ENCODE data around the gene KLHL24. TPM values are rescaled to one million over a fixed set of nuclear protein-coding genes. Genes with fewer than 3 reads are reported as not detected.
A peak's percentile ranks its signal among the peaks of the same experiment; 100 is the strongest.
"Not testable (repeated sequence)": the region's sequence is repeated elsewhere in the genome, so short reads cannot be mapped to it uniquely, and the experiment has no call there.

The KLHL24 gene, protein sequence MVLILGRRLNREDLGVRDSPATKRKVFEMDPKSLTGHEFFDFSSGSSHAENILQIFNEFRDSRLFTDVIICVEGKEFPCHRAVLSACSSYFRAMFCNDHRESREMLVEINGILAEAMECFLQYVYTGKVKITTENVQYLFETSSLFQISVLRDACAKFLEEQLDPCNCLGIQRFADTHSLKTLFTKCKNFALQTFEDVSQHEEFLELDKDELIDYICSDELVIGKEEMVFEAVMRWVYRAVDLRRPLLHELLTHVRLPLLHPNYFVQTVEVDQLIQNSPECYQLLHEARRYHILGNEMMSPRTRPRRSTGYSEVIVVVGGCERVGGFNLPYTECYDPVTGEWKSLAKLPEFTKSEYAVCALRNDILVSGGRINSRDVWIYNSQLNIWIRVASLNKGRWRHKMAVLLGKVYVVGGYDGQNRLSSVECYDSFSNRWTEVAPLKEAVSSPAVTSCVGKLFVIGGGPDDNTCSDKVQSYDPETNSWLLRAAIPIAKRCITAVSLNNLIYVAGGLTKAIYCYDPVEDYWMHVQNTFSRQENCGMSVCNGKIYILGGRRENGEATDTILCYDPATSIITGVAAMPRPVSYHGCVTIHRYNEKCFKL
- 10 to 100 TPM; 26.2 to 26.9 TPM for total RNA-seq

DNA sequence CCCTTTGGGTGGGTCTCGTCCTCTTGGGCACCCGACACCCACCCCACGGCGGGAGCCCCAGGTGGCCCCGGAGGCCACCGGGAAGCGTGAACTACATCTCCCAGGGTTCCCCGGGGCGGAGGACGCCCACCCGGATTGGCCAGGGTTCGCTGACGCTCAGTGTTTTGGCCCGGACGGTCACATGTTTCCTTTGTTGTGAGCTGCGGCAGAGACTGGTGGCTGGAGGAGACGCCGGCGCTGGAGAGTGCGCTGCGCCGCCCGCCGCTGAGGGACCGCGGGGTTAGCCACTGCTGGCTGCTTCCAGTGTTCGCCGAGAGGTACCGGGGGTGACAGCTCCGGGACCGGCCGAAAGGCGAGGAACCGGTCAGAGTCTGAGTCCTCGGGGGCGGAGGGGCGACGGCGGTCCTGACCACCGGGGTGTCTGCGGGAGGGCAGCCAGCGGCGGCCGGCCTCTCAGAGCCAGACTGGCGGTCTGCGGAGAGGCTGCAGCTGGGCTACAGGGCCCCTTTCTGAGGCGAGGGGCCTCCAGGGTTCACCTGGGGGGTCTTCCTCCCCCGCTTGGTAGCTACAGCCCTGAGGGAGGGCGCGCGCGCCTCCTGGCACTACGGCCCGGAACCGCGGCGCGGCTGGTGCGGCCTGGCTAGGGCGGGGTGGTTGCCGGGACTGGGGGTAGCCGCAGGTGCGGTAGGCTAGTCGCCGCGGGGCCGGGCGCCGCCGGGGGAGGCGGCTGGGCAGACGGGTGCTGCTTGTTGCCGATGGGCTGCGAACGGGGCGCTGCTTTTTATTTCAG lies at the start of gene KLHL24:
KLHL24 (plus strand) TSS at position 193 of the 790 bp plus-strand sequence. CDS start 14,734 bp downstream, outside the sequence.
- H3K4me1 Mint-ChIP-seq (ENCODE audit: low read depth): peaks cover 40% of the 10 kb centered on the region
- peak within 1 kb of the TSS; percentile 93 for H3K27ac Mint-ChIP-seq
- H3K36me3 Mint-ChIP-seq (ENCODE audit: low read depth): no peaks in the 10 kb centered on the region
- H3K4me3 Mint-ChIP-seq: peak within 1 kb of the TSS; percentile 91
- intact Hi-C loops (cut with micrococcal nuclease): loop anchor here (1.0 to 10.0 kb wide), 17 partner anchors 43 to 841 kb away; partner anchors contain the start of genes ABCF3, ALG3, AP2M1 and ATP11B
- peak; percentile 95 for DNase-seq
- H3K27me3 Mint-ChIP-seq (ENCODE audit: low read depth): no peaks in the 10 kb centered on the region
- CTCF ChIA-PET: interaction anchor here (0.5 to 1.0 kb wide), 5 partner anchors 44 to 889 kb away, joined by 3 to 4 read pairs (median 3); partner anchors contain the start of gene KLHL6
- no peaks in the 10 kb centered on the region for H3K9me3 Mint-ChIP-seq

DNA sequence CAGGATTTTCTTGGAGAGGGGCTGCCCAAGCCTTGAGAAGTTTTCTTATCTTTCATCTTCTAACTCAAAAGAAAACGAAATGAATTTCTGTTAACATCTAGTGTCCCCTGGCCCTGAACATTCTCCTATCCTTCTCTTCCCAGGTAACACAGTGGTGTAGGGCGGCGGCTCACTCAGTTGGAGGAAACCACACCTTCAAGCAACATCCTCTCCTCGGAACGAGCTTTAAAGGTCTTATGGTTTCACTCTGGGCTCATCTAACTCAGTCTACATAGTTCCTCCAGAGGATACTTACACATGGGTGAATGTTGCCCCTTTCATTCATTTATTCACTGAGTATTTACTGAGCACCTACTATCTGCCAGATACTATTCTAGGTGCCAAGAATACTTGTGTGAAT lies 48.9 kb upstream of the KLHL24 start:
- H3K36me3 Mint-ChIP-seq (ENCODE audit: low read depth): no peaks in the 10 kb centered on the region
- no peak overlapping the region for H3K4me3 Mint-ChIP-seq
- CTCF ChIA-PET: no interaction called here
- H3K27ac Mint-ChIP-seq: peak overlapping the region; percentile 25
- H3K4me1 Mint-ChIP-seq (ENCODE audit: low read depth): peaks cover 52% of the 10 kb centered on the region
- H3K27me3 Mint-ChIP-seq (ENCODE audit: low read depth): no peaks in the 10 kb centered on the region
- no peaks in the 10 kb centered on the region for H3K9me3 Mint-ChIP-seq
- peak; percentile 29 for DNase-seq
- intact Hi-C loops (cut with micrococcal nuclease): no loop called here

DNA sequence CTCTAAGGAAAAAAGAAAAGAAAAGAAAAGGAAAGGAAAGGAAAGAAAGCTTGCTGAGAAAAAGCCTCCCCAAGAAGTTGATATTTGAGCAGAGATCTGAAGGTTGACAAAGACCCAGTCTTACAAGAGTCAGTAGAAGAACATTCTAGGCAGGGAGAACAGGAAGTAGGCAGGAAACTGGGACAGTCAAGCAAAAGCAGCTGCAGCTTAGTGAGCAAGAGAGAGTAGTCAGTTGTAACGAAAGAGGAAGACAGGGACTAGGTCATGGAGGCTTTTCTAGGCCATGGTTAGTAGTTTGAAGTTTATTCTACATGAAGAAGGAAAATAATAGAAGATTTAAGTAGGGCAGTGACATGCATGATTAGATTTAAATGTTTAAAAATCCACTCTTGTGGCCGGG lies 48.1 kb upstream of the KLHL24 start:
- CTCF ChIA-PET: interaction anchor here (1.2 kb wide), 1 partner anchor 9 kb away, joined by 3 read pairs; no protein-coding TSS in a partner anchor
- Mint-ChIP-seq H3K4me1 (ENCODE audit: low read depth) (peaks cover 60% of the 10 kb centered on the region), H3K9me3 (no peaks in the 10 kb centered on the region), H3K27me3 (ENCODE audit: low read depth) (no peaks in the 10 kb centered on the region), H3K27ac (peak overlapping the region; percentile 54), H3K36me3 (ENCODE audit: low read depth) (no peaks in the 10 kb centered on the region), H3K4me3 (no peak overlapping the region)
- no peak for DNase-seq
- intact Hi-C loops (cut with micrococcal nuclease): loop anchor here (1.0 kb wide), 1 partner anchor 32 kb away; the partner anchor contains the start of gene KLHL6

DNA sequence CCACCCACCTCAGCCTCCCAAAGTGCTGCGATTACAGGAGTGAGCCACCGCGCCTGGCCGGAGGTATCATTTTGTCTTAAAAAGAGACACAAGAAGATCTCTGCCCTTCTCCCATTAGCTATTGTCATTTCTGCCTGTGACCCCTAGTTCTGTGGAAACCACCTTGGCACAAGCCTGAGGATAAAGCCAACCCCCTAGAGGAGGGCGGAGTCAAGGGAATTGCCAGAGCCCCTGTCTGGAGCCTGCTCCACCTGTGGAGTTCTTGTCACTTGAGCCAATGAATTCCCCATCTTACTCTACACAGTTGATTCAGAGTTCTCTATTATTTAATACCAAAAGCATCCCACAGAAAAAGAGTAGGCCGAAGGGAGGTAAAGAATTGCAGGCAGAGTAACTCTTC lies 45.0 kb upstream of the KLHL24 start:
- H3K9me3 Mint-ChIP-seq: no peaks in the 10 kb centered on the region

DNA sequence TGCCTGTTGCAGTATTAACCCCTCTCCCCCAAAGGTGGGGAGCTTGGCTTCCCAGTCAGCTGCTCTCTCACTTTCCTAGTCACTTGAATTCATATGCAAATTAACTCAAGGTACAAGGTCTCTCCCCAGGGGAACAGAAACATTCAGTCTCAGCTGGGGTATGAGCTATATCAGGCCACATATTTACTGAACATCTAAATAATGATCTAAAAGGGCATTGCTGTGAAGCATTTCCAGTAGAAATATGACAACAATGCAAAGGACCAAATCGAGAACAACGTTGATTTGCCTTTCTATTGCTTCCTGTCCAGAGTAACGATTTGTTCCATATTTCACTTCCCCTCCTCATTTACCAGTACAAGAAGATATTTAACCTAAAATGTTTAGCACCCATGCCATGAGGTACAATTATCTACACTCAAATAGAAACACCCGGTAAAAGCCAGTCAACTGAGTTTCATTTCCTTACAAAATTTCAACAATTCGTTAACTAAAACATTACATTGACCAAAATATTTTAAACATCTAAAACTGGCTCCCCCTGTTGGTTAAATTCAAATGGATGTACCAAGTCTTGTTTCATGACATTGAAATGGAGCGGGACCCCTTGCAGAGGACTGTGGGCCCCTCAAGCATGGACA lies 43.4 kb upstream of the KLHL24 start:
- Mint-ChIP-seq H3K4me1 (ENCODE audit: low read depth) (peaks cover 48% of the 10 kb centered on the region), H3K36me3 (ENCODE audit: low read depth) (no peaks in the 10 kb centered on the region), H3K27ac (peak overlapping the region; percentile 86), H3K9me3 (no peaks in the 10 kb centered on the region), H3K4me3 (peak overlapping the region; percentile 37), H3K27me3 (ENCODE audit: low read depth) (no peaks in the 10 kb centered on the region)
- CTCF ChIA-PET: interaction anchor here (0.6 to 2.1 kb wide), 17 partner anchors 9 to 175 kb away, joined by 3 to 10 read pairs (median 4); partner anchors contain the start of genes KLHL24 and YEATS2
- peak; percentile 19 for DNase-seq
- intact Hi-C loops (cut with micrococcal nuclease): loop anchor here (1.0 kb wide), 5 partner anchors 38 to 123 kb away; no protein-coding TSS in a partner anchor

More for the DNA sequence above, 45.0 kb upstream of the KLHL24 start:
- DNase-seq: no peak
- CTCF ChIA-PET: no interaction called here
- H3K27ac Mint-ChIP-seq: peak overlapping the region; percentile 9
- intact Hi-C loops (cut with micrococcal nuclease): no loop called here
- no peak overlapping the region for H3K4me3 Mint-ChIP-seq
- H3K36me3 Mint-ChIP-seq (ENCODE audit: low read depth): no peaks in the 10 kb centered on the region
- H3K27me3 Mint-ChIP-seq (ENCODE audit: low read depth): no peaks in the 10 kb centered on the region
- H3K4me1 Mint-ChIP-seq (ENCODE audit: low read depth): peaks cover 57% of the 10 kb centered on the region

DNA sequence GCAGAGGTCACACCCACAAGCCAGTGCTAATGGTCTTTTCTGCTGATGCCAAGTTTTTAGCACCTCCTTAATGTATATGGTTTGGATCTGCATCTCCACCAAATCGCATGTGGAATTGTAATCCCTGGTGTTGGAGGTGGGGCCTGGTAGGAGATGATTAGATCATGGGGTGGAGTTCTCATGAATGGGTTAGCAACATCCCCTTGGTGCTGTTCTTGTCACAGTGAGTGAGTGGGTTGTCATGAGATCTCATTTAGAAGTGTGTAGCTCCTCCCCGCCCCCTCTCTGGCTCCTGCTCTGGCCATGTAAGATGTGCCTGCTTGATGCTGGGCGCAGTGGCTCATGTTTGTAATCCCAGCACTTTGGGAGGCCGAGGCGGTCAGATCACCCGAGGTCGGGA lies 42.6 kb upstream of the KLHL24 start:
- CTCF ChIA-PET: interaction anchor here (0.9 to 2.1 kb wide), 7 partner anchors 10 to 187 kb away, joined by 3 to 10 read pairs (median 3); no protein-coding TSS in a partner anchor
- Mint-ChIP-seq H3K27me3 (ENCODE audit: low read depth) (no peaks in the 10 kb centered on the region), H3K27ac (no peak overlapping the region), H3K4me1 (ENCODE audit: low read depth) (peaks cover 41% of the 10 kb centered on the region), H3K9me3 (peaks cover 2% of the 10 kb centered on the region), H3K4me3 (no peak overlapping the region), H3K36me3 (ENCODE audit: low read depth) (no peaks in the 10 kb centered on the region)
- peak; percentile 24 for DNase-seq
- intact Hi-C loops (cut with micrococcal nuclease): loop anchor here (1.0 kb wide), 5 partner anchors 39 to 124 kb away; no protein-coding TSS in a partner anchor

DNA sequence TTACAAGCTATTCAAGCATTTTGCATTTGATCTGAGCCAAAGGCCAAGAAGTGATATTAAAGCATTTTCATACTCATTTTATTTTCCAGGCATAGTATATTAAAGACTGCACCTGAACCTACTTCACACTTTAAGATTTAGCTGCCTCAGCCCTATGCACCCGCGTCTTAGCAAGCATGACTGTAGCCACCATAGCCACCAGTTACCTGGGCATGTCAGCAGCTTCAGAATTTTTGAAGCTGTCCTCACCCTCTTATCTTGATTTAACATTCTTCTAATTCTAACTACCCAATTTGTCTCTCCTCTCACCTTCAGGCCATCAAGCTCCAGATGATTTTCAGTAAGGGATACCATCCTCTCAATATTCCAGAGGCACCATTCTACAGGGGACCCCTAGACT lies 40.8 kb upstream of the KLHL24 start:
- DNase-seq: no peak
- CTCF ChIA-PET: interaction anchor here (0.6 to 1.1 kb wide), 2 partner anchors 19 to 1432 kb away, joined by 3 to 4 read pairs; no protein-coding TSS in a partner anchor
- intact Hi-C loops (cut with micrococcal nuclease): no loop called here
- H3K27me3 Mint-ChIP-seq (ENCODE audit: low read depth): no peaks in the 10 kb centered on the region
- peaks cover 4% of the 10 kb centered on the region for H3K36me3 Mint-ChIP-seq (ENCODE audit: low read depth)
- no peak overlapping the region for H3K4me3 Mint-ChIP-seq
- H3K27ac Mint-ChIP-seq: no peak overlapping the region
- peaks cover 26% of the 10 kb centered on the region for H3K4me1 Mint-ChIP-seq (ENCODE audit: low read depth)
- peaks cover 10% of the 10 kb centered on the region for H3K9me3 Mint-ChIP-seq

DNA sequence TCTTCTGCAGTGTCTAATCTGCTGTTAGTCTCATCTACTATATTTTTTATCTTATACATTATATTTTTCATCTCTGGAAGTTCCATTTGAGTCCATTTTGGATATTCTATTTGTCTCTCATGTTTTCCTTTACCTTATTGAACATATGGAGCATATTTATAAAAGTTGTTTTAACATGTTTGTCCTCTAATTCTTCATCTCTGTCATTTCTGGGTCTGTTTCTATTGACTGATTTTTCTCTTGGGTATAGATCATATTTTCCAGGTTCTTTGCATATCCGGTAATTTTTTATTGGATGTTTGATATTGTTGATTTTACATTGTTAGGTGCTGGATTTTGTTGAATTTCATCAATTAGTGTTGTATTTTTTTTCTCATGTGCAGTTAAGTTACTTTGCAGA lies 37.5 kb upstream of the KLHL24 start:
- Mint-ChIP-seq H3K4me3 (no peak overlapping the region), H3K27me3 (ENCODE audit: low read depth) (no peaks in the 10 kb centered on the region), H3K36me3 (ENCODE audit: low read depth) (peaks cover 4% of the 10 kb centered on the region), H3K4me1 (ENCODE audit: low read depth) (peaks cover 2% of the 10 kb centered on the region), H3K9me3 (peaks cover 10% of the 10 kb centered on the region), H3K27ac (no peak overlapping the region)
- CTCF ChIA-PET: interaction anchor here (0.6 kb wide), 1 partner anchor 215 kb away, joined by 4 read pairs; no protein-coding TSS in a partner anchor
- DNase-seq: no peak
- intact Hi-C loops (cut with micrococcal nuclease): no loop called here

DNA sequence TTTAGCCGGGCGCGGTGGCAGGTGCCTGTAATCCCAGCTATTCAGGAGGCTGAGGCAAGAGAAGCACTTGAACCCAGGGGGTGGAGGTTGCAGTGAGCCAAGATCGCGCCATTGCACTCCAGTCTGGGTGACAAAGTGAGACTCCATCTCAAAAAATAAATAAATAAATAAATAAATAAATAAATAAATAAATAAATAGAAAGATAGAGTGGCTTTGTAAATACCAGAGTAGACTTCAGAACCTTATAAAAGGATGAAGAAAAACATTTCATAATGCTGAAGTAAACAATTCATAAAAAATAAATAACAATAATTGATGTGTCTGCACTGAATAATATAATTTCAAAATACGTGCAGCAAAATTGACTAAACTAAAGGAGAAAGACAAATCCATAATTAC lies 24.1 kb upstream of the KLHL24 start:
- H3K9me3 Mint-ChIP-seq; H3K36me3 Mint-ChIP-seq (ENCODE audit: low read depth); DNase-seq; H3K27me3 Mint-ChIP-seq (ENCODE audit: low read depth); H3K27ac Mint-ChIP-seq; intact Hi-C loops (cut with micrococcal nuclease); CTCF ChIA-PET; H3K4me3 Mint-ChIP-seq; H3K4me1 Mint-ChIP-seq (ENCODE audit: low read depth): not testable (repeated sequence)

DNA sequence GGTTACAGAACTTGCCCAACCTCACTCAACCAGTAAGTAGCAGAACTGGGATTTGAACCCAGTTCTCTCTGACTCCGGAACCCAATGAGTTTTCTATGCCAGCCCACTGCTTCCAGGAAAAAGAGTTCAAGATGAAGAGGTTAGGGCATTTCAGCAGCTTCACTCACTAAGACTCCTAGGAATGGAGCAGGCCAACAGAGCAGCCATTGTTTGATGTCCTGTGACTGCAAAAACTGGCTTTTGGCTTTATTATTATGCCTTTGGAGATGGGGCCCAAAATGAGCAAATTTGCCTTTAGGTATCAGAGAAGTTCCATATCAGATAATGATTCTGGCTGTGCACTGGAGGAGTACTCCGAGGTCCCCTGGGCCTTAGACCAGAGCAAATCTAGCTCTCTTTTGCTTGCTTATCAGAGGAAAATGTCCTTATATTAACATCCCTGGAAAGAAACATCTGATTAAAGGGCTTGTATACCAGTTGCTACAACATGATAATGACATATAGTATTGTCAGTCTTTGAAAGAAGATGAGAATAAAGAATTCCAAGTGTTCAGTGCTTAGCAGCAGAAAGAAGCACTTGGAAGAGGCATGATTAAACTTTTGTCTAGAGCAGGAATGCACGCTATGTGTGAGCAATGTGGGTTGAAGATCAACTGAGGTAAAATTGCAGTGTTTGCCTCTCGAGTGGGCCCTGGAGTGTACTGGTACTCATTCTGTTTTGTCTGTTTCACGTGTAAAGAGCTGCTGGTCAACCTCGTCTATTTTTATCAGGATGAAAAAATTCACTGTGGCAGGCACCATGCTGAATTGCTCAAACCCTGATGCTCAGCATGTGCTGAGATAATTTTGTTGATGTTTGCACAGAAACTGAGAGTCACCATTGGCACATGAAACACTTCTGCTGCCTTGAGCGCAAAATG lies 21.8 kb upstream of the KLHL24 start:
- intact Hi-C loops (cut with micrococcal nuclease): no loop called here
- H3K27me3 Mint-ChIP-seq (ENCODE audit: low read depth): no peaks in the 10 kb centered on the region
- no peaks in the 10 kb centered on the region for H3K9me3 Mint-ChIP-seq
- no peak for DNase-seq
- CTCF ChIA-PET: interaction anchor here (0.7 kb wide), 1 partner anchor 20 kb away, joined by 3 read pairs; no protein-coding TSS in a partner anchor
- H3K27ac Mint-ChIP-seq: no peak overlapping the region
- H3K4me3 Mint-ChIP-seq: no peak overlapping the region
- H3K36me3 Mint-ChIP-seq (ENCODE audit: low read depth): no peaks in the 10 kb centered on the region
- peaks cover 3% of the 10 kb centered on the region for H3K4me1 Mint-ChIP-seq (ENCODE audit: low read depth)

DNA sequence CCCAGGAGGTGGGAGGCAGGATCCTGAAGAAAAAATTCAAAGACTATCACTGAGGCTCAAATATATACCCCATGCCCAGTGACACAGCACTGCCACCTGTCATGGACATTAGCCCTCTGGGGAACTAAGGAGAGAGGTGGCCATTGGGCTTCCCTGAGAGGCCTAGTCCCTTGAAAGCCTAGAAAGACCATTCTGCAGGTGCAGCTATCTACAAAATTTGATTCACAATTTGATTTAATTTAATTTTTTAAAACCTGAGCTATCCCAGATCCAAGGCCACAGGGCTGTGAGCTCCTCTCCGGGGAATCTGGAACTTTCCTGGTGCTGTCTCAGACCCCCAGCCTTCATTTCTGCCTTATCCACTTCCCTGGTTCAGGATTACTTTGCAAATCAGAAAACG lies 16.9 kb upstream of the KLHL24 start:
- Mint-ChIP-seq H3K36me3 (ENCODE audit: low read depth) (no peaks in the 10 kb centered on the region), H3K9me3 (peaks cover 6% of the 10 kb centered on the region), H3K27me3 (ENCODE audit: low read depth) (no peaks in the 10 kb centered on the region), H3K4me1 (ENCODE audit: low read depth) (peaks cover 3% of the 10 kb centered on the region), H3K4me3 (no peak overlapping the region), H3K27ac (no peak overlapping the region)
- intact Hi-C loops (cut with micrococcal nuclease): no loop called here
- CTCF ChIA-PET: interaction anchor here (1.1 to 1.5 kb wide), 2 partner anchors 27 to 109 kb away, joined by 3 to 4 read pairs; no protein-coding TSS in a partner anchor
- no peak for DNase-seq

Measured in activated naive CD4-positive, alpha-beta T cell treated with anti-CD3 and anti-CD28 coated beads for 36 hours (primary cell).